ENCODE measurements around the gene CREB3L1.
A peak's percentile ranks its signal among the peaks of the same experiment; 100 is the strongest.

CREB3L1 gene

GRCh38 chr11:46330154-46330553 lies 52.7 kb downstream of the CREB3L1 start:
- DNase-seq = no peak

- DNase-seq = no peak
Measured at GRCh38 chr11:46330563-46331281, 53.3 kb downstream of the CREB3L1 start.

GRCh38 chr11:46331282-46331984 lies 54.0 kb downstream of the CREB3L1 start:
- DNase-seq = peak; percentile 77

- no peak for DNase-seq
Measured at GRCh38 chr11:46332093-46332567, 54.7 kb downstream of the CREB3L1 start.

- DNase-seq = peak; percentile 31
Measured at GRCh38 chr11:46332568-46333393, 55.3 kb downstream of the CREB3L1 start.

GRCh38 chr11:46333394-46333947 lies 56.0 kb downstream of the CREB3L1 start:
- peak; percentile 35 for DNase-seq

- no peak for DNase-seq
Measured at GRCh38 chr11:46334211-46334610, 56.7 kb downstream of the CREB3L1 start.

GRCh38 chr11:46335271-46335670 lies 57.8 kb downstream of the CREB3L1 start:
- DNase-seq = no peak

GRCh38 chr11:46335890-46336562 lies 58.6 kb downstream of the CREB3L1 start:
- no peak for DNase-seq

GRCh38 chr11:46336563-46337180 lies 59.2 kb downstream of the CREB3L1 start:
- no peak for DNase-seq

- DNase-seq = no peak
Measured at GRCh38 chr11:46337626-46338345, 60.3 kb downstream of the CREB3L1 start.

GRCh38 chr11:46338636-46338987 lies 61.1 kb downstream of the CREB3L1 start:
- DNase-seq = no peak

- no peak for DNase-seq
Measured at GRCh38 chr11:46338988-46339666, 61.7 kb downstream of the CREB3L1 start.

- no peak for DNase-seq
Measured at GRCh38 chr11:46339816-46340215, 62.4 kb downstream of the CREB3L1 start.

- DNase-seq = no peak
Measured at GRCh38 chr11:46341454-46341853, 64.0 kb downstream of the CREB3L1 start.

GRCh38 chr11:46342239-46342638 lies 64.8 kb downstream of the CREB3L1 start:
- DNase-seq = no peak

GRCh38 chr11:46343520-46343919 lies 66.1 kb downstream of the CREB3L1 start:
- DNase-seq = no peak

GRCh38 chr11:46345131-46345597 lies 67.7 kb downstream of the CREB3L1 start:
- DNase-seq = no peak

GRCh38 chr11:46345881-46346484 lies 68.5 kb downstream of the CREB3L1 start:
- DNase-seq = no peak

All from central memory CD4-positive, alpha-beta T cell (primary cell).